Activated CD4-positive, alpha-beta memory T cell treated with anti-CD3 and anti-CD28 coated beads for 36 hours (primary cell): ENCODE results near the gene FXR2. TPM values are rescaled to one million over a fixed set of nuclear protein-coding genes. Genes with fewer than 3 reads are reported as not detected.

Experiments used
- CTCF ChIA-PET: fragments of 350-600 bp; sonication (Branson Sonifier 250); formaldehyde crosslinking; loops from one replicate; lab custom pipeline; 2021; ENCODE audit warnings: antibody characterized with exemption, inconsistent platforms; lab: Charles Lee
- POLR2A ChIA-PET: fragments of 350-600 bp; sonication (Branson Sonifier 250); formaldehyde crosslinking; loops from one replicate; lab custom pipeline; 2021; ENCODE audit warnings: antibody characterized with exemption; lab: Charles Lee
- DNase-seq: peaks from one replicate; pipeline ENCODE4 v3.0.0-alpha.2; 2020
- H3K27ac Mint-ChIP-seq: one replicate; pipeline ENCODE4 v1.8.0; 2021; ENCODE audit warnings: mixed read lengths
- H3K27me3 Mint-ChIP-seq: one replicate; pipeline ENCODE4 v1.8.0; 2021; ENCODE audit warnings: mixed read lengths
- H3K36me3 Mint-ChIP-seq: one replicate; pipeline ENCODE4 v1.8.0; 2021; ENCODE audit warnings: mixed read lengths
- H3K4me1 Mint-ChIP-seq: one replicate; pipeline ENCODE4 v1.8.0; 2021; ENCODE audit warnings: low read depth, mixed read lengths
- H3K4me3 Mint-ChIP-seq: one replicate; pipeline ENCODE4 v1.8.0; 2021; ENCODE audit warnings: mild to moderate bottlenecking, mixed read lengths
- H3K9me3 Mint-ChIP-seq: one replicate; pipeline ENCODE4 v1.8.0; 2021; ENCODE audit warnings: mixed read lengths
- intact Hi-C: fragments of 100-400 bp; cut with micrococcal nuclease; formaldehyde crosslinking; loops from one replicate; pipeline ENCODE4 v1.15.1; 2023
- total RNA-seq, 2 experiments: library from RNA; stranded (reverse); gene quantifications; one replicate each; pipeline ENCODE4 v1.2.3, GENCODE V29; 2021

Gene FXR2
- 10 to 100 TPM; 37.5 to 40.1 TPM for total RNA-seq

- Mint-ChIP-seq H3K4me3 (peak within 1 kb of the TSS; percentile 87), H3K36me3 (peaks cover 5% of the 10 kb centered on the region), H3K4me1 (peaks cover 31% of the 10 kb centered on the region), H3K27me3 (no peaks in the 10 kb centered on the region), H3K27ac (peak within 1 kb of the TSS; percentile 87), H3K9me3 (no peaks in the 10 kb centered on the region)
- intact Hi-C loops = loop anchor here (1.0 to 2.0 kb wide), 8 partner anchors 13 to 505 kb away; partner anchors contain the start of genes POLR2A and SAT2
- ChIA-PET CTCF (interaction anchor here (0.6 to 5.5 kb wide), 19 partner anchors 8 to 259 kb away, joined by 3 to 38 read pairs (median 4); partner anchors contain the start of genes MPDU1, SAT2, SENP3 and SOX15), POLR2A (interaction anchor here (0.6 to 3.8 kb wide), 7 partner anchors 12 to 74 kb away, joined by 3 to 31 read pairs (median 6); partner anchors contain the start of genes CD68, MPDU1, SAT2 and TP53)
- peak; percentile 100 for DNase-seq
These were observed at the start of gene FXR2 for GRCh38 chr17:7614425-7615264. FXR2 (minus strand) TSS chr17:7614897; CDS start chr17:7614532, 365 bp downstream.

GRCh38 chr17:7656958-7657609 is 42.4 kb upstream of the FXR2 start:
- intact Hi-C loops = no loop called here
- Mint-ChIP-seq H3K4me3 (no peak overlapping the region), H3K9me3 (no peaks in the 10 kb centered on the region), H3K4me1 (no peaks in the 10 kb centered on the region), H3K27me3 (peaks cover 13% of the 10 kb centered on the region), H3K27ac (no peak overlapping the region), H3K36me3 (no peaks in the 10 kb centered on the region)
- no peak for DNase-seq
- ChIA-PET POLR2A (interaction anchor here (0.7 kb wide), 1 partner anchor 126 kb away, joined by 4 read pairs; no protein-coding TSS in a partner anchor), CTCF (interaction anchor here (1.0 kb wide), 1 partner anchor 25 kb away, joined by 3 read pairs; no protein-coding TSS in a partner anchor)

GRCh38 chr17:7655541-7655840 is 40.8 kb upstream of the FXR2 start:
- POLR2A ChIA-PET = no interaction called here
- Mint-ChIP-seq H3K9me3 (no peaks in the 10 kb centered on the region), H3K4me3 (no peak overlapping the region), H3K27ac (no peak overlapping the region), H3K36me3 (no peaks in the 10 kb centered on the region), H3K27me3 (peaks cover 22% of the 10 kb centered on the region), H3K4me1 (peaks cover 6% of the 10 kb centered on the region)
- intact Hi-C loops = no loop called here
- no peak for DNase-seq
- CTCF ChIA-PET = no interaction called here

- Mint-ChIP-seq H3K27me3 (peaks cover 27% of the 10 kb centered on the region), H3K4me1 (peaks cover 11% of the 10 kb centered on the region), H3K27ac (no peak overlapping the region), H3K36me3 (no peaks in the 10 kb centered on the region), H3K4me3 (no peak overlapping the region), H3K9me3 (no peaks in the 10 kb centered on the region)
- no peak for DNase-seq
- ChIA-PET CTCF (no interaction called here), POLR2A (no interaction called here)
- intact Hi-C loops = no loop called here
These were observed 40.3 kb upstream of the FXR2 start for GRCh38 chr17:7654832-7655540.

- DNase-seq = no peak
- intact Hi-C loops = no loop called here
- H3K4me3 Mint-ChIP-seq = no peak overlapping the region
- H3K4me1 Mint-ChIP-seq = peaks cover 14% of the 10 kb centered on the region
- H3K27ac Mint-ChIP-seq = no peak overlapping the region
- H3K36me3 Mint-ChIP-seq = no peaks in the 10 kb centered on the region
- no peaks in the 10 kb centered on the region for H3K9me3 Mint-ChIP-seq
- CTCF ChIA-PET = no interaction called here
- POLR2A ChIA-PET = interaction anchor here (2.5 kb wide), 1 partner anchor 35 kb away, joined by 14 read pairs; the partner anchor contains the start of genes TP53 and WRAP53
- peaks cover 37% of the 10 kb centered on the region for H3K27me3 Mint-ChIP-seq
These were observed 38.0 kb upstream of the FXR2 start for GRCh38 chr17:7652388-7653356.

GRCh38 chr17:7651665-7652387 is 37.1 kb upstream of the FXR2 start:
- H3K4me3 Mint-ChIP-seq = no peak overlapping the region

GRCh38 chr17:7651097-7651664 is 36.5 kb upstream of the FXR2 start:
- peaks cover 37% of the 10 kb centered on the region for H3K27me3 Mint-ChIP-seq
- peak overlapping the region; percentile 56 for H3K4me3 Mint-ChIP-seq
- intact Hi-C loops = no loop called here

More at GRCh38 chr17:7651665-7652387, 37.1 kb upstream of the FXR2 start:
- POLR2A ChIA-PET = interaction anchor here (2.5 kb wide), 1 partner anchor 35 kb away, joined by 14 read pairs; the partner anchor contains the start of genes TP53 and WRAP53
- H3K9me3 Mint-ChIP-seq = no peaks in the 10 kb centered on the region
- peaks cover 14% of the 10 kb centered on the region for H3K4me1 Mint-ChIP-seq
- H3K27ac Mint-ChIP-seq = no peak overlapping the region
- CTCF ChIA-PET = interaction anchor here (1.4 to 1.8 kb wide), 2 partner anchors 36 to 68 kb away, joined by 3 to 9 read pairs; partner anchors contain the start of genes MPDU1 and TP53
- H3K36me3 Mint-ChIP-seq = no peaks in the 10 kb centered on the region
- peaks cover 37% of the 10 kb centered on the region for H3K27me3 Mint-ChIP-seq
- DNase-seq = no peak
- intact Hi-C loops = no loop called here

GRCh38 chr17:7650509-7651096 is 35.9 kb upstream of the FXR2 start, which contains the start of gene ATP1B2:
ATP1B2 (plus strand) TSS chr17:7650926; CDS start chr17:7651519, 593 bp downstream.
- DNase-seq = peak; percentile 79
- Mint-ChIP-seq H3K27me3 (peaks cover 37% of the 10 kb centered on the region), H3K27ac (no peak within 1 kb of the TSS), H3K36me3 (no peaks in the 10 kb centered on the region), H3K4me3 (peak within 1 kb of the TSS; percentile 56), H3K4me1 (peaks cover 14% of the 10 kb centered on the region), H3K9me3 (no peaks in the 10 kb centered on the region)
- CTCF ChIA-PET = interaction anchor here (1.0 to 1.8 kb wide), 4 partner anchors 8 to 93 kb away, joined by 3 to 9 read pairs (median 4); partner anchors contain the start of genes MPDU1 and TP53
- POLR2A ChIA-PET = interaction anchor here (1.1 to 2.5 kb wide), 2 partner anchors 23 to 37 kb away, joined by 4 to 14 read pairs; partner anchors contain the start of genes SAT2, TP53 and WRAP53
- intact Hi-C loops = no loop called here

More at GRCh38 chr17:7651097-7651664, 36.5 kb upstream of the FXR2 start:
- no peak for DNase-seq
- no peaks in the 10 kb centered on the region for H3K36me3 Mint-ChIP-seq
- POLR2A ChIA-PET = interaction anchor here (1.1 to 2.5 kb wide), 2 partner anchors 24 to 36 kb away, joined by 4 to 14 read pairs; partner anchors contain the start of genes SAT2, TP53 and WRAP53
- H3K9me3 Mint-ChIP-seq = no peaks in the 10 kb centered on the region
- CTCF ChIA-PET = interaction anchor here (1.0 to 1.8 kb wide), 4 partner anchors 8 to 93 kb away, joined by 3 to 9 read pairs (median 4); partner anchors contain the start of genes MPDU1 and TP53
- peaks cover 14% of the 10 kb centered on the region for H3K4me1 Mint-ChIP-seq
- no peak overlapping the region for H3K27ac Mint-ChIP-seq

- H3K4me3 Mint-ChIP-seq = no peak overlapping the region
- POLR2A ChIA-PET = no interaction called here
These were observed 32.3 kb upstream of the FXR2 start for GRCh38 chr17:7647018-7647417.

More at GRCh38 chr17:7647018-7647417, 32.3 kb upstream of the FXR2 start:
- Mint-ChIP-seq H3K9me3 (no peaks in the 10 kb centered on the region), H3K27me3 (peaks cover 23% of the 10 kb centered on the region), H3K4me1 (peaks cover 22% of the 10 kb centered on the region), H3K27ac (no peak overlapping the region), H3K36me3 (no peaks in the 10 kb centered on the region)
- CTCF ChIA-PET = interaction anchor here (1.2 kb wide), 1 partner anchor 40 kb away, joined by 5 read pairs; the partner anchor contains the start of gene TP53
- intact Hi-C loops = no loop called here
- no peak for DNase-seq
